HepG2 (cell line): ENCODE measurements around the gene LMCD1. TPM values are rescaled to one million over a fixed set of nuclear protein-coding genes. Genes with fewer than 3 reads are reported as not detected.
A peak's percentile ranks its signal among the peaks of the same experiment; 100 is the strongest.

Experiments
- ELF3 ChIP-seq: IDR thresholded peaks from 2 replicates; pipeline ENCODE4 v1.6.1; 2016; ENCODE audit warnings: missing genetic modification reagents, missing compliant biosample characterization
- KDM2A ChIP-seq: sonication (generic); formaldehyde crosslinking; IDR thresholded peaks from 2 replicates; pipeline ENCODE4 v1.4.0; 2020; ENCODE audit warnings: low read depth, missing genetic modification reagents, borderline replicate concordance
- KLF12 ChIP-seq: sonication (generic); formaldehyde crosslinking; IDR thresholded peaks from 2 replicates; pipeline ENCODE4 v1.4.0; 2020; ENCODE audit warnings: missing genetic modification reagents, borderline replicate concordance
- MTA1 ChIP-seq: sonication (generic); formaldehyde crosslinking; IDR thresholded peaks from 2 replicates; pipeline ENCODE4 v1.4.0; 2020; ENCODE audit warnings: missing genetic modification reagents, mild to moderate bottlenecking, borderline replicate concordance
- ZNF124 ChIP-seq: sonication (generic); formaldehyde crosslinking; IDR thresholded peaks from 2 replicates; pipeline ENCODE4 v1.4.0; 2020; ENCODE audit warnings: missing genetic modification reagents
- ZNF225 ChIP-seq: sonication (generic); formaldehyde crosslinking; IDR thresholded peaks from 2 replicates; pipeline ENCODE4 v1.4.0; 2020; ENCODE audit warnings: mild to moderate bottlenecking, missing genetic modification reagents
- ZNF619 ChIP-seq: sonication (generic); formaldehyde crosslinking; IDR thresholded peaks from 2 replicates; pipeline ENCODE4 v1.4.0; 2020; ENCODE audit warnings: mild to moderate bottlenecking, missing genetic modification reagents
- polyA plus RNA-seq, 8 experiments: library from polyadenylated mRNA; depleted of rRNA in 3 of 8; stranded (reverse) in 7 of 8; unstranded in 1 of 8; fragments of >200 nt; fragmentation: Illumina TruSeq in 4 of 8; extraction: Trizol in 4 of 8; gene quantifications; 2 replicates each; pipeline versions ENCODE4 v1.2.1 to v1.2.3, GENCODE V29; 2011 to 2016; ENCODE audit warnings: low read depth in 4 of 8, missing spikeins in 1 of 8, mixed read lengths in 1 of 8; ENCODE audit not compliant: insufficient read depth in 1 of 8
- total RNA-seq, 5 experiments: library from RNA; depleted of rRNA; stranded (reverse); fragments of >200 nt; fragmentation: Illumina TruSeq; extraction: Trizol; gene quantifications; 2 replicates each; pipeline ENCODE4 v1.2.3, GENCODE V29; 2016; ENCODE audit warnings: low read depth in 1 of 5
- TF ChIP-seq, protein P1 (sequence below): sonication (generic); formaldehyde crosslinking; IDR thresholded peaks from 2 replicates; pipeline ENCODE4 v1.5.1; 2020; ENCODE audit warnings: mild to moderate bottlenecking, missing genetic modification reagents, moderate library complexity
- TF ChIP-seq, protein P2 (sequence below): sonication (generic); formaldehyde crosslinking; IDR thresholded peaks from 2 replicates; pipeline ENCODE4 v1.4.0; 2020; ENCODE audit warnings: mild to moderate bottlenecking, missing genetic modification reagents, borderline replicate concordance
- TF ChIP-seq, protein P3 (sequence below): sonication (generic); formaldehyde crosslinking; conservative IDR thresholded peaks from 2 replicates; pipeline ENCODE4 v1.8.1; 2023; ENCODE audit warnings: missing genetic modification reagents
- TF ChIP-seq, protein P4 (sequence below): sonication (generic); formaldehyde crosslinking; IDR thresholded peaks from 2 replicates; pipeline ENCODE4 v1.9.0; 2022; ENCODE audit warnings: missing genetic modification reagents, mild to moderate bottlenecking, borderline replicate concordance
- TF ChIP-seq, protein P5 (sequence below): sonication (generic); formaldehyde crosslinking; IDR thresholded peaks from 2 replicates; pipeline ENCODE4 v1.8.0; 2022; ENCODE audit warnings: missing genetic modification reagents, low read depth, mild to moderate bottlenecking, borderline replicate concordance
- TF ChIP-seq, protein P6 (sequence below): sonication (generic); formaldehyde crosslinking; IDR thresholded peaks from 2 replicates; pipeline ENCODE4 v1.5.1; 2020; ENCODE audit warnings: missing genetic modification reagents, mild to moderate bottlenecking, borderline replicate concordance
- TF ChIP-seq, protein P7 (sequence below): sonication (generic); formaldehyde crosslinking; IDR thresholded peaks from 2 replicates; pipeline ENCODE4 v1.4.0; 2020; ENCODE audit warnings: missing genetic modification reagents, low read depth, mild to moderate bottlenecking, borderline replicate concordance

Gene LMCD1
- total and polyA plus RNA-seq, 2 of the 13 experiments (the other 11 are each of a cell fraction or from before 2014, with no cell fraction given): 6.2 to 7.1 TPM

DNA sequence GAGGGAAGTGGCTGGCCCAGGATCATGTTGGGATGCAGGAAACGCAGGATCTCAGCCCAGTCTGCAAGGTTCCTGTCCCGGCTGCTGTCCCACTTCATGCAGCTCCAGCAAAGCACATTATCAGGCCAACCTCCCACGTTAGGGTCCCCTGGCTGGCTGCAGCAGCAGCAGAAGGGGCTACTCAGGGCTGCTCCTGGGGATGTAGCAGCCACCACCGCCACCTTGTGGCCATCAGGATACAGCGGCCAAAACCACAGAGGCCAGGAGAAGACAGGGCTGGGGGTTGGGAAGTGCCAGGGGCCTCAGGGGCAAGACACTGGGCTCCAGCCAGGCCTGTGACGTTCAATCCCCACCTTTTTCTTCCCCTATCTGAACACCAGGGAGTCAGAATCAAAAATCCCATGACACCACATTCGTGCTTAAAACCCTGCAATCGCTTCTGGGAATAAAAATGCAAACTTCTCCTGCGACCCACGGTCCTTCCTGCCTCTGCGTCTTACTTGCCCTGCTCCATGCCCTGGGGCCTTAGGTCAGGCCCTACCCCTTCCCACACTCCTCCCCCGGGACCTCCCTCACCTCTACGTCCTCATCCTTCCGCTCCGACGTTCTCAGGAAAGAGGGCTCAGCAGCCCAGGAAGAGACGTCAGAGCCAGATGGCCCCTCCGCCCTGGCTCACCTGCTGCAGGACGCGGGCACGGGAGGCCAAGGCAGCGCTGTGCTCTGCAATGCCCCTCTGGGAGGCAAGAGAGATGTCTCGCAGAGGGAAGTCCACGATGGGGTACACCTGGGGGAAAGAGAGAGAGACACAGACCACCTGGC lies 121.5 kb downstream of the LMCD1 start (continued):
- TF ChIP-seq MTA1 (0 out of 2 replicates have a peak, but pooled peaks have one; percentile 34), ZNF225 (0 out of 2 replicates have a peak, but pooled peaks have one; percentile 17), KDM2A (0 out of 2 replicates have a peak, but pooled peaks have one; percentile 38), KLF12 (CRISPR knock-in tag) (no peak), ZNF124 (CRISPR knock-in tag) (no peak), ZNF619 (CRISPR knock-in tag) (0 out of 2 replicates have a peak, but pooled peaks have one; percentile 48), ELF3 (CRISPR knock-in tag) (no peak)
- TF ChIP-seq, protein P1, sequence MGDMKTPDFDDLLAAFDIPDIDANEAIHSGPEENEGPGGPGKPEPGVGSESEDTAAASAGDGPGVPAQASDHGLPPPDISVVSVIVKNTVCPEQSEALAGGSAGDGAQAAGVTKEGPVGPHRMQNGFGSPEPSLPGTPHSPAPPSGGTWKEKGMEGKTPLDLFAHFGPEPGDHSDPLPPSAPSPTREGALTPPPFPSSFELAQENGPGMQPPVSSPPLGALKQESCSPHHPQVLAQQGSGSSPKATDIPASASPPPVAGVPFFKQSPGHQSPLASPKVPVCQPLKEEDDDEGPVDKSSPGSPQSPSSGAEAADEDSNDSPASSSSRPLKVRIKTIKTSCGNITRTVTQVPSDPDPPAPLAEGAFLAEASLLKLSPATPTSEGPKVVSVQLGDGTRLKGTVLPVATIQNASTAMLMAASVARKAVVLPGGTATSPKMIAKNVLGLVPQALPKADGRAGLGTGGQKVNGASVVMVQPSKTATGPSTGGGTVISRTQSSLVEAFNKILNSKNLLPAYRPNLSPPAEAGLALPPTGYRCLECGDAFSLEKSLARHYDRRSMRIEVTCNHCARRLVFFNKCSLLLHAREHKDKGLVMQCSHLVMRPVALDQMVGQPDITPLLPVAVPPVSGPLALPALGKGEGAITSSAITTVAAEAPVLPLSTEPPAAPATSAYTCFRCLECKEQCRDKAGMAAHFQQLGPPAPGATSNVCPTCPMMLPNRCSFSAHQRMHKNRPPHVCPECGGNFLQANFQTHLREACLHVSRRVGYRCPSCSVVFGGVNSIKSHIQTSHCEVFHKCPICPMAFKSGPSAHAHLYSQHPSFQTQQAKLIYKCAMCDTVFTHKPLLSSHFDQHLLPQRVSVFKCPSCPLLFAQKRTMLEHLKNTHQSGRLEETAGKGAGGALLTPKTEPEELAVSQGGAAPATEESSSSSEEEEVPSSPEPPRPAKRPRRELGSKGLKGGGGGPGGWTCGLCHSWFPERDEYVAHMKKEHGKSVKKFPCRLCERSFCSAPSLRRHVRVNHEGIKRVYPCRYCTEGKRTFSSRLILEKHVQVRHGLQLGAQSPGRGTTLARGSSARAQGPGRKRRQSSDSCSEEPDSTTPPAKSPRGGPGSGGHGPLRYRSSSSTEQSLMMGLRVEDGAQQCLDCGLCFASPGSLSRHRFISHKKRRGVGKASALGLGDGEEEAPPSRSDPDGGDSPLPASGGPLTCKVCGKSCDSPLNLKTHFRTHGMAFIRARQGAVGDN: peak; percentile 63
- TF ChIP-seq, protein P2, sequence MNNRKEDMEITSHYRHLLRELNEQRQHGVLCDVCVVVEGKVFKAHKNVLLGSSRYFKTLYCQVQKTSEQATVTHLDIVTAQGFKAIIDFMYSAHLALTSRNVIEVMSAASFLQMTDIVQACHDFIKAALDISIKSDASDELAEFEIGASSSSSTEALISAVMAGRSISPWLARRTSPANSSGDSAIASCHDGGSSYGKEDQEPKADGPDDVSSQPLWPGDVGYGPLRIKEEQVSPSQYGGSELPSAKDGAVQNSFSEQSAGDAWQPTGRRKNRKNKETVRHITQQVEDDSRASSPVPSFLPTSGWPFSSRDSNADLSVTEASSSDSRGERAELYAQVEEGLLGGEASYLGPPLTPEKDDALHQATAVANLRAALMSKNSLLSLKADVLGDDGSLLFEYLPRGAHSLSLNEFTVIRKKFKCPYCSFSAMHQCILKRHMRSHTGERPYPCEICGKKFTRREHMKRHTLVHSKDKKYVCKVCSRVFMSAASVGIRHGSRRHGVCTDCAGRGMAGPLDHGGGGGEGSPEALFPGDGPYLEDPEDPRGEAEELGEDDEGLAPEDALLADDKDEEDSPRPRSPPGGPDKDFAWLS (CRISPR knock-in tag): no peak
- TF ChIP-seq, protein P3, sequence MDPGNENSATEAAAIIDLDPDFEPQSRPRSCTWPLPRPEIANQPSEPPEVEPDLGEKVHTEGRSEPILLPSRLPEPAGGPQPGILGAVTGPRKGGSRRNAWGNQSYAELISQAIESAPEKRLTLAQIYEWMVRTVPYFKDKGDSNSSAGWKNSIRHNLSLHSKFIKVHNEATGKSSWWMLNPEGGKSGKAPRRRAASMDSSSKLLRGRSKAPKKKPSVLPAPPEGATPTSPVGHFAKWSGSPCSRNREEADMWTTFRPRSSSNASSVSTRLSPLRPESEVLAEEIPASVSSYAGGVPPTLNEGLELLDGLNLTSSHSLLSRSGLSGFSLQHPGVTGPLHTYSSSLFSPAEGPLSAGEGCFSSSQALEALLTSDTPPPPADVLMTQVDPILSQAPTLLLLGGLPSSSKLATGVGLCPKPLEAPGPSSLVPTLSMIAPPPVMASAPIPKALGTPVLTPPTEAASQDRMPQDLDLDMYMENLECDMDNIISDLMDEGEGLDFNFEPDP: no peak
- TF ChIP-seq, protein P4, sequence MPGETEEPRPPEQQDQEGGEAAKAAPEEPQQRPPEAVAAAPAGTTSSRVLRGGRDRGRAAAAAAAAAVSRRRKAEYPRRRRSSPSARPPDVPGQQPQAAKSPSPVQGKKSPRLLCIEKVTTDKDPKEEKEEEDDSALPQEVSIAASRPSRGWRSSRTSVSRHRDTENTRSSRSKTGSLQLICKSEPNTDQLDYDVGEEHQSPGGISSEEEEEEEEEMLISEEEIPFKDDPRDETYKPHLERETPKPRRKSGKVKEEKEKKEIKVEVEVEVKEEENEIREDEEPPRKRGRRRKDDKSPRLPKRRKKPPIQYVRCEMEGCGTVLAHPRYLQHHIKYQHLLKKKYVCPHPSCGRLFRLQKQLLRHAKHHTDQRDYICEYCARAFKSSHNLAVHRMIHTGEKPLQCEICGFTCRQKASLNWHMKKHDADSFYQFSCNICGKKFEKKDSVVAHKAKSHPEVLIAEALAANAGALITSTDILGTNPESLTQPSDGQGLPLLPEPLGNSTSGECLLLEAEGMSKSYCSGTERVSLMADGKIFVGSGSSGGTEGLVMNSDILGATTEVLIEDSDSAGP (CRISPR knock-in tag): 0 out of 2 replicates have a peak, but pooled peaks have one; percentile 47
- TF ChIP-seq, protein P5, sequence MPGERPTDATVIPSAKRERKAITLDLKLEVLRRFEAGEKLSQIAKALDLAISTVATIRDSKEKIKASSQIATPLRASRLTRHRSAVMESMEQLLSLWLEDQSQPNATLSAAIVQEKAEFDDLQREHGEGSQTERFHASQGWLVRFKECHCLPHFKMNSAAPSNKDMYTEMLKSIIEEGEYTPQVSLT (CRISPR knock-in tag): no peak
- TF ChIP-seq, protein P6, sequence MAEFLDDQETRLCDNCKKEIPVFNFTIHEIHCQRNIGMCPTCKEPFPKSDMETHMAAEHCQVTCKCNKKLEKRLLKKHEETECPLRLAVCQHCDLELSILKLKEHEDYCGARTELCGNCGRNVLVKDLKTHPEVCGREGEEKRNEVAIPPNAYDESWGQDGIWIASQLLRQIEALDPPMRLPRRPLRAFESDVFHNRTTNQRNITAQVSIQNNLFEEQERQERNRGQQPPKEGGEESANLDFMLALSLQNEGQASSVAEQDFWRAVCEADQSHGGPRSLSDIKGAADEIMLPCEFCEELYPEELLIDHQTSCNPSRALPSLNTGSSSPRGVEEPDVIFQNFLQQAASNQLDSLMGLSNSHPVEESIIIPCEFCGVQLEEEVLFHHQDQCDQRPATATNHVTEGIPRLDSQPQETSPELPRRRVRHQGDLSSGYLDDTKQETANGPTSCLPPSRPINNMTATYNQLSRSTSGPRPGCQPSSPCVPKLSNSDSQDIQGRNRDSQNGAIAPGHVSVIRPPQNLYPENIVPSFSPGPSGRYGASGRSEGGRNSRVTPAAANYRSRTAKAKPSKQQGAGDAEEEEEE (CRISPR knock-in tag): no peak
- TF ChIP-seq, protein P7, sequence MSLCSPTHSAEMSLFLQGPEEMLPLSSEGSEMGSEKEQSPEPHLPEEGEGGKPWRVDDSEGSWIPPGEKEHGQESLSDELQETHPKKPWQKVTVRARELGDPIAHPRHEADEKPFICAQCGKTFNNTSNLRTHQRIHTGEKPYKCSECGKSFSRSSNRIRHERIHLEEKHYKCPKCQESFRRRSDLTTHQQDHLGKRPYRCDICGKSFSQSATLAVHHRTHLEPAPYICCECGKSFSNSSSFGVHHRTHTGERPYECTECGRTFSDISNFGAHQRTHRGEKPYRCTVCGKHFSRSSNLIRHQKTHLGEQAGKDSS (CRISPR knock-in tag): peak; percentile 41; the same call in 1 of the 2 replicates
